GM19351 (cell line): Measurements from ENCODE around the gene SMIM5.

ENCODE experiments used
- ATAC-seq: cut with Tn5 transposase; IDR thresholded peaks from one replicate; pipeline ENCODE4 v1.9.1; 2021; ENCODE audit warnings: mild to moderate bottlenecking, moderate library complexity; ENCODE audit not compliant: unreplicated experiment

The SMIM5 gene

DNA sequence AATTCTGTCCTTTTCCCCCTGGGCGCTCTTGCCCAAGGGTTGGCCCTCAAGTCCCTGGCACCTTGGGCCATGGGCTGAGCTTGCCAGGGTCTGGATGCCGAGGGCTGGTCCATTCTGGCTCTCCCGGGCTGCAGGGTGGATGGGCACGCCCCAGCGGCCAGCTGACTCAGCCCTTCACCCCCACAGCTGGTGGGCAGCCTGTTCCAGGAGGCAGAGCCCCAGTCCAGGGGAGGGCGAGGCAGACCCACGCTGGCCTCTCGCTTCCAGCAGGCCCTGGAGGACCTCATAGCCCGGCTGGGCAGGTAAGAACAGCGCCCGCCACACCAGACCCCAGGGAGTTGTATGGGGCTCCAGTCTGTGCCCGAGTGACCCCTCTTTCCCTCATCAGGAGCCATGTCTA is 30.6 kb upstream of the SMIM5 start:
- ATAC-seq: no peak

DNA sequence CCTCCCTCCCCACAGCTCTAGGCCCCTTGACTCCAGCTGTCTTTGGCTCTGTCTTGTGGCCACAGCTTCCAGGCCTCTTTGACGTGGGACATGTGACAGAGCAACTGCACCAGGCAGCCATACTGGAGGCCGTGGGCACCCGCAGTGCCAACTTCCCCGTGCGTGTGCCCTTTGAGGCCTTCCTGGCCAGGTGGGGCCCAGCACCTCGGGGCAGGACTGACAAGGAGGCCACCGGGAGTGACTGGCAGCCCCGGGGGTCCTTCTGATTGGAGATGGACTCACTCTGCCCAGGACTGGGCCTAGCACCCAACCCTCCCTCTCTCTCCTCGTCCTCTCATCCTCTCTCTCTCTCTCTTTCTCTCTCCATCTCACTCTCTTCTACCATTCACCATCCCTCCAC is 30.1 kb upstream of the SMIM5 start:
- no peak for ATAC-seq

GRCh38 chr17:75604034-75604695 is 29.1 kb upstream of the SMIM5 start:
- no peak for ATAC-seq

DNA sequence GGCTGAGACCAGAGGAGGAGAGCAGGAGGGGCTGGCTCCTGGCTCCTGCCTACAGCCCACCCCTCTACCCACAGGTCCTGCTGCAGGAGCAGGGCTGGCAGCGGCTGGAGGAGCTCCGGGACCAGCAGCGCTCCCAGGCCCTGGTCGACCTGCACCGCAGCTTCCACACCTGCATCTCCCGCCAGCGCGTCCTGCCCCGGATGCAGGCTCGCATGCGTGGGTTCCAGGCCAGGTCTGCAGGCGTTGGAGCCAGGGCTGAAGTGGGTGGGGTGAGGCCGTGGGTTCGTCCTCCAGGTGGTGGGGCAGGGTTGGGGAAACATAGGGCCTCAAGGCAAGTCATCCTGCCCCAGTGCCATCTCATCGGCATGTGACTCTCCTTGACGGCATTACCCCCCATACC is 27.4 kb upstream of the SMIM5 start:
- no peak for ATAC-seq

GRCh38 chr17:75607086-75607485 is 26.1 kb upstream of the SMIM5 start:
- no peak for ATAC-seq

- ATAC-seq: no peak
These were observed 22.9 kb upstream of the SMIM5 start for GRCh38 chr17:75610103-75610984.

DNA sequence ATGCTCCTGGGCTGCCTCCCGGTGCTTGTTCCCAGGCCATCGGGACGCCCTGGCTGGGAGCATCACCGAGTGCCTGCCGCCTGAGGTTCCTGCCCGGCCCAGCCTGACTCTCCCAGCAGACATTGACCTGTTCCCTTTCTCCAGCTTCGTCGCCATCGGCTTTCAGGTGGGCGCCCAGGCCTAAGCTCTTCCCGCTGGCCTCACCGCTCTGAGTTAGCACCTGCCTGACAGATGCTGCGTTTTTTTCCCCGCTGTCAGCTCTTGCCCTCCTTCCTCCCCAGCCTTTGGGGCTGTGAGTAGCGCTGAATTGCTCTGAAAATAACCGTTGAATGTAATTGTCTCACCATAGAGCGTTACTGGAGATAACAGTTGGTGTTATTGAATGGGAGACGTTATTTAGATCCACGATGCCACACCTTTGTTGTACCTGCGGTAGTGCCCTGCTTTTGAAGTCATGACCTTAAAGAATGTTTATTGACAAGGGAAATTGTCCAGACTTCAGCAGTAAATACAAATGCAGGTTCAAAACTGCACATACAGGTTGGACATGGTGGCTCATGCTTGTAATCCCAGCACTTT is 21.3 kb upstream of the SMIM5 start:
- ATAC-seq: no peak

- no peak for ATAC-seq
These were observed 20.2 kb upstream of the SMIM5 start for GRCh38 chr17:75612906-75613626.

DNA sequence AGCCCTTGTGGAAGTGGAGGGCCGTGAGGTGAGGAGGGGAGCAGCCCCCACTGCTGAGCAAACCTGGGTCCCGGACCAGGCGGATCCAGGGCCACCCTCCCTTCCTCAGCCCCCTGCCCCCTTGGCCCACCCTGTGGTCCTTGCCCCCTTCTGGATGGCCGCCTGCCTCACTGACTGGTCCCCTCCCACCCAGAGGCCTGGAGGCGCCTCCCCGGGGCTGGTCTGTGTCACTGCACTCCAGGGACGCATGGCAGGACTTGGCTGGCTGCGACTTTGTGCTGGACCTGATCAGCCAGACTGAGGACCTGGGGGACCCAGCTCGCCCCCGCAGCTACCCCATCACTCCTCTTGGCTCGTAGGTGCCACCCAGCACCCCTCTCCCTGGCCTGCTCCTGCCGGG is 19.2 kb upstream of the SMIM5 start:
- no peak for ATAC-seq

DNA sequence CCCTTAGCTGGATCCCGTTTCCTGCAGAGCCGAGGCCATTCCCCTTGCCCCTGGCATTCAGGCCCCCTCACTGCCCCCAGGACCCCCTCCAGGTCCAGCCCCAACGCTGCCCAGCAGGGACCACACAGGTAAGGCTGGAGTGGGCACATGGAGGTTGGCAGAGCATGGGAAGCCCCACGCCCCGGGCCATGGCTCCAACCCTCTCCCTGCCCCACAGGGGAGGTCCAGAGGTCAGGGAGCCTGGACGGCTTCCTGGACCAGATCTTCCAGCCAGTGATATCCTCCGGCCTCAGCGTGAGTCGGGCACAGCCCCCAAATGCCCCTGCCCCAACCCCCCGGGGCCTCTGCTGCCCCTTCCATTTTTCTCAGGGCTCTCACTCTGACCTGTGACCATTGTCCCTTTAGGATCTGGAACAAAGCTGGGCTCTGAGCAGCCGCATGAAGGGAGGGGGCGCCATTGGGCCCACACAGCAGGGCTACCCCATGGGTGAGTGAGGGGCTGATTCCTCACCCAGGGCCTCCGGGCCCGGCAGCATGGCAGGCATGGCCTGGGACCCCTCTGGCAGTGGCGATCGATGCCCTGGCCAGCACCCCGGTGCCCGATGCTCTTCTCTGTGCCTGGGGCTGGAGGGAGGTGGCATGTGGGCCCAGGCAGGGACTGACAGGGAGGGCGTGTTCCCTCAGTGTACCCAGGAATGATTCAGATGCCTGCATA is 18.5 kb upstream of the SMIM5 start:
- no peak for ATAC-seq

- ATAC-seq: no peak
These were observed 17.9 kb upstream of the SMIM5 start for GRCh38 chr17:75615301-75615700.

- ATAC-seq: no peak
These were observed 16.6 kb upstream of the SMIM5 start for GRCh38 chr17:75616521-75617122.

- ATAC-seq: no peak
These were observed 16.0 kb upstream of the SMIM5 start for GRCh38 chr17:75617218-75617617.

DNA sequence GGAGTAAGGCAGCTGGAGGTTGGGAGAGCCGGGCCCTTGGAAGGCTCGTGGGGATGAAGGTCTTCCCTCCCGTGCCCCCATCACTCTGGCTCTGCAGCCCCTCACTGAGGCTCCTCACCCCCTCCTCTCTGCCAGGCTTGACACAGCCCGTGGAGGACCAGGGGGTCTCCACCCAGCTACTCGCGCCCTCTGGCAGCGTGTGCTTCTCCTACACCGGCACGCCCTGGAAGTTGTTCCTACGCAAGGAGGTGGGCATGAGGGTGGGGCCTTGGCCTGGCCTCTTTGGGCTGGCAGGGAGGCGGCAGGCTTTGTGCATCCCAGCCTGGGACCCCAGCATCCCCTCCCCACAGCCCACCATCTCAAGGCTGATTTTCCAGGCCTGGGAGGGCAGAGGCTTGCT is 15.6 kb upstream of the SMIM5 start:
- no peak for ATAC-seq

DNA sequence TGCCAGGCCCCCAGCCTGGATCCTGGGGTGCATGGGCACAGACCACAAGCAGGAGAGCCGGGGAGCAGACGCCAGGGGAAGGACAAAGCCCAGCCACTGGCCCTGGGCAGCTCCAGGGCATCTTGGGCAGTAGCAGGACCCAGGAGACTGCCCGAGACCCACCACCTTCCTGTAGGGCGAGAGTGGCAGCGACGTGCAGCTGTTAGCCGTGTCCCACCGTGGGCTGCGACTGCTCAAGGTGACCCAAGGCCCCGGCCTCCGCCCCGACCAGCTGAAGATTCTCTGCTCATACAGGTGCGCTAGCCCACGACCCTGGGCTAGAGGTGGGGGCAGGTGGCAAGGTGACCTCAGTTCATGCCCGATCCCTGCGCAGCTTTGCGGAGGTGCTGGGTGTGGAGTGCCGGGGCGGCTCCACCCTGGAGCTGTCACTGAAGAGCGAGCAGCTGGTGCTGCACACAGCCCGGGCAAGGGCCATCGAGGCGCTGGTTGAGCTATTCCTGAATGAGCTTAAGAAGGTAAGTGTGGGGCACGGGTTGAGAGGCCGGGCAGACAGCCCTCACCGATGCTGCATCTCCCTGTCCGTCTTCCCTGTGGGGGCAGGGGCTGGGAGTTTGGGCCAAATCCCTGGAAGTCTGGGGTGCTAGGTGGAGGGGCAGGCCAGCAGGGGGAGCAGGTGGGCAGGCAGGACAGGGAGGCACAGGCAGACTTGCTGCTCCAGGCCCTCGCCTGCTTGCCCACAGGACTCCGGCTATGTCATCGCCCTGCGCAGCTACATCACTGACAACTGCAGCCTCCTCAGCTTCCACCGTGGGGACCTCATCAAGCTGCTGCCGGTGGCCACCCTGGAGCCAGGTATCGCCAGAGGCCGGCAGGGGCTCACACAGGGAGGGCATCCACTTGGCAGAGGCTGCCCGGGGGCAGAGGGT is 13.5 kb upstream of the SMIM5 start:
- ATAC-seq: no peak

GRCh38 chr17:75621489-75621888 is 11.7 kb upstream of the SMIM5 start:
- no peak for ATAC-seq

- ATAC-seq: no peak
These were observed 11.2 kb upstream of the SMIM5 start for GRCh38 chr17:75622076-75622475.

DNA sequence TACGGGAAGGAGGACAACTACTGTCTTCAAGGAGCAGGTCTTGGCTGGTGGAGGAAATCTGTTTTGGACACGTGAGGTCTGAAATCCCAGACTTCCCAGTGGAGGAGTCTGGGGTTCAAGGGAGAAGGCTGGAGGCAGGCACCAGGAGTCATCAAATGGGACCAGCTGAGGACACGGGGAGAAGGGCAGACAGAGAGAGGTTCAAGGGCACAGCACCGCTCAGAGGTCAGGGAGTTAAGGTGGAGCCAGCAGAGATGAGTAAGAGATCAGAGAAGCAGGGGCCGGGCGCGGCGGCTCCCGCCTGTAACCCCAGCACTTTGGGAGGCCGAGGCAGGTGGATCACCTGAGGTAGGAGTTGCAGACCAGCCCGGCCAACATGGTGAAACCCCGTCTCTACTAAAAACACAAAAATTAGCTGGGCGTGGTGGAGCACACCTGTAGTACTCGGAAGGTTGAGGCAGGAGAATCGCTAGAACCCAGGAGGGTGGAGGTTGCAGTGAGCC is 10.4 kb upstream of the SMIM5 start:
- ATAC-seq: no peak

- no peak for ATAC-seq
These were observed 9.8 kb upstream of the SMIM5 start for GRCh38 chr17:75623386-75623785.
